ENCODE results near the gene KRT13. TPM values are rescaled to one million over a fixed set of nuclear protein-coding genes. Genes with fewer than 3 reads are reported as not detected.

KRT13 gene
- not detected in 2 replicates for total RNA-seq

GRCh38 chr17:41505007-41505808 lies at the start of gene KRT13:
Gene KRT13, minus strand, starts transcription at chr17:41505612. Its CDS starts 62 bp downstream, at chr17:41505550.

GRCh38 chr17:41518789-41519449 lies 13.5 kb upstream of the KRT13 start, which contains the start of gene KRT15:
Gene KRT15, minus strand, starts transcription at chr17:41518890. Its CDS starts 63 bp downstream, at chr17:41518827.

GRCh38 chr17:41489531-41489930 lies 15.9 kb downstream of the KRT13 start, which contains the start of gene KRT36:
Gene KRT36, minus strand, starts transcription at chr17:41489910. Its CDS starts 46 bp downstream, at chr17:41489864.

GRCh38 chr17:41481036-41481435 lies 24.4 kb downstream of the KRT13 start, which contains the start of gene KRT35:
Gene KRT35, minus strand, starts transcription at chr17:41481151. Its CDS starts 54 bp downstream, at chr17:41481097.

GRCh38 chr17:41466988-41467387 lies 38.4 kb downstream of the KRT13 start, which contains the start of gene KRT32:
Gene KRT32, minus strand, starts transcription at chr17:41467386. Its CDS starts 61 bp downstream, at chr17:41467325.

Other genes starting within 250 kb of the KRT13 start
- gene KRTAP9-6, start 240.2 kb downstream of the KRT13 start, total RNA-seq, result not detected in 2 replicates
- not detected in 2 replicates for gene KRTAP9-7, start 229.9 kb downstream of the KRT13 start, total RNA-seq
- gene KRTAP29-1, start 202.8 kb downstream of the KRT13 start, total RNA-seq, result not detected in 2 replicates
- not detected in 2 replicates for gene KRTAP16-1, start 196.3 kb downstream of the KRT13 start, total RNA-seq
- not detected in 2 replicates for gene KRTAP17-1, start 189.9 kb downstream of the KRT13 start, total RNA-seq
- gene KRT33A, start 154.8 kb downstream of the KRT13 start, total RNA-seq, result not detected in 2 replicates
- gene KRT33B, start 135.8 kb downstream of the KRT13 start, total RNA-seq, result 0.47 TPM in 1 of 2 replicates, not detected in the other
- 3.3 and 6.6 TPM in 2 replicates for gene KRT34, start 123.3 kb downstream of the KRT13 start, total RNA-seq
- gene KRT31, start 108.0 kb downstream of the KRT13 start, total RNA-seq, result 0.23 TPM in 1 of 2 replicates, not detected in the other
- gene KRT37, start 81.0 kb downstream of the KRT13 start, total RNA-seq, result not detected in 2 replicates
- gene KRT38, start 64.6 kb downstream of the KRT13 start, total RNA-seq, result not detected in 2 replicates
- 0.30 TPM in 1 of 2 replicates, not detected in the other for gene KRT32, start 38.2 kb downstream of the KRT13 start, total RNA-seq
- not detected in 2 replicates for gene KRT35, start 24.5 kb downstream of the KRT13 start, total RNA-seq
- gene KRT36, start 15.7 kb downstream of the KRT13 start, total RNA-seq, result not detected in 2 replicates
- gene KRT15, start 13.3 kb upstream of the KRT13 start, total RNA-seq, result 23.0 and 62.9 TPM in 2 replicates
- gene KRT19, start 22.7 kb upstream of the KRT13 start, total RNA-seq, result 9.8 and 30.4 TPM in 2 replicates
- 0.23 and 0.61 TPM in 2 replicates for gene KRT9, start 66.4 kb upstream of the KRT13 start, total RNA-seq
- gene KRT14, start 81.3 kb upstream of the KRT13 start, total RNA-seq, result 10,563 and 10,587 TPM in 2 replicates
- gene KRT16, start 107.2 kb upstream of the KRT13 start, total RNA-seq, result 260 and 387 TPM in 2 replicates
- 10,873 and 11,761 TPM in 2 replicates for gene KRT17, start 119.0 kb upstream of the KRT13 start, total RNA-seq
- gene EIF1, start 183.3 kb upstream of the KRT13 start, total RNA-seq, result 117 and 140 TPM in 2 replicates
- not detected in 2 replicates for gene GAST, start 206.7 kb upstream of the KRT13 start, total RNA-seq
- gene HAP1, start 229.0 kb upstream of the KRT13 start, total RNA-seq, result 1.3 and 1.4 TPM in 2 replicates